Spleen (tissue), 7 donors: ENCODE results near the gene COL12A1.

Experiments used
- POLR2AphosphoS5 ChIP-seq, 3 donors: sonication (generic); formaldehyde crosslinking; IDR thresholded peaks; one replicate each; pipeline ENCODE4 v1.5.1; 2017; ENCODE audit warnings: antibody characterized with exemption in 3 of 3
- TF ChIP-seq, protein P1 (sequence below), 11 experiments: fragments of 200-600 bp in 7 of 11; fragments of 450-650 bp in 4 of 11; sonication (generic) in 4 of 11; IDR thresholded peaks in 8 of 11; conservative IDR thresholded peaks in 3 of 11; 1 replicate in 7 of 11; 2 replicates in 4 of 11; pipeline versions ENCODE4 v1.4.0 to v1.8.0; 2016 to 2021; ENCODE audit warnings: antibody characterized with exemption in 11 of 11, inconsistent platforms in 4 of 11, mild to moderate bottlenecking in 1 of 11
- donor health status: DM: no; HTN: no; CAD: no; lungs with moderate emphysema.
- donor health status: DM: no; HTN: no; CAD: no.
- donor health status: DM: no; HTN: no; CAD: no.

DNA sequence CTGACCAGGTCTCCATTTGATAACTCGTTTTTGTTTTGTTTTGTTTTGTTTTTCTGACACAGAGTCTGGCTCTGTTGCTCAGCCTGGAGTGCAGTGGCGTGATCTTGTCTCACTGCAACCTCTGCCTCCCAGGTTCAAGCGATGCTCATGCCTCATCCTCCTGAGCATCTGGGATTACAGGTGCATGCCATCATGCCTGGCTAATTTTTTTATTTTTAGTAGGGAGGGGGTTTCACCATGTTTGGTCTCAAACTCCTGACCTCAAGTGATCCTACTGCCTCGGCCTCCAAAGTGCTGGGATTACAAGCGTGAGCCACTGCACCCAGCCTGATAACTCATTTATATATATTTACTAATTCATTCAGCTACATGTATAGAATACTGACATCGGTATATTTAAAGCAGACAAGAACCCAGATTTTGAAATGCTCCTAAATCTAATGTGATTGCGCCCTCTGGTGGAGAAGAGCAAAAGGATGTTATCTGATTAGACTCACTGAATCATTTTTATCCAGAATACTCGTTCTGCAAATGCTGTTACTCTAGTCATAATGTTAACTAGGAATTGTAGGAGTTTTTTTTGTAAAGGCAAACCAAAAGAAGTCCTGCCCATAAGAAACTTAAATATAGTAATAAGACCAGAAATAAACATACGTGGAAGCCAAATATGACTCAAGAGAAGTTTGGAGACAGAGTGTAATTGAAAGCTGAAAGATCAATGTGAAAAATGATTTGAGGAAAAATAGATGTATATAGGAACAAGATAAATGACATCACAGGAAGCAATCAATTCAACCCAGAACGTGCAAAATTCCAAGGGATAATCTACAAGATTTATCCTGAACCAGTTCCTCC, 5.3 kb upstream of the COL12A1 start:
- TF ChIP-seq, protein P1, sequence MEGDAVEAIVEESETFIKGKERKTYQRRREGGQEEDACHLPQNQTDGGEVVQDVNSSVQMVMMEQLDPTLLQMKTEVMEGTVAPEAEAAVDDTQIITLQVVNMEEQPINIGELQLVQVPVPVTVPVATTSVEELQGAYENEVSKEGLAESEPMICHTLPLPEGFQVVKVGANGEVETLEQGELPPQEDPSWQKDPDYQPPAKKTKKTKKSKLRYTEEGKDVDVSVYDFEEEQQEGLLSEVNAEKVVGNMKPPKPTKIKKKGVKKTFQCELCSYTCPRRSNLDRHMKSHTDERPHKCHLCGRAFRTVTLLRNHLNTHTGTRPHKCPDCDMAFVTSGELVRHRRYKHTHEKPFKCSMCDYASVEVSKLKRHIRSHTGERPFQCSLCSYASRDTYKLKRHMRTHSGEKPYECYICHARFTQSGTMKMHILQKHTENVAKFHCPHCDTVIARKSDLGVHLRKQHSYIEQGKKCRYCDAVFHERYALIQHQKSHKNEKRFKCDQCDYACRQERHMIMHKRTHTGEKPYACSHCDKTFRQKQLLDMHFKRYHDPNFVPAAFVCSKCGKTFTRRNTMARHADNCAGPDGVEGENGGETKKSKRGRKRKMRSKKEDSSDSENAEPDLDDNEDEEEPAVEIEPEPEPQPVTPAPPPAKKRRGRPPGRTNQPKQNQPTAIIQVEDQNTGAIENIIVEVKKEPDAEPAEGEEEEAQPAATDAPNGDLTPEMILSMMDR (IDR thresholded peaks at IDR 0.05 in 8 of 11, conservative IDR thresholded peaks at IDR 0.05 in 3 of 11) = peak in 9 of 11 experiments; percentile 55 to 82 (median 72)
- no peak for TF ChIP-seq POLR2AphosphoS5 (IDR thresholded peaks at IDR 0.05)
